C4-2B (cell line): ENCODE results near the gene INSYN2B.

Experiments used
- ZFX ChIP-seq: fragments of 450-650 bp; IDR thresholded peaks from 2 replicates; pipeline ENCODE4 v1.6.1; 2017
- TF ChIP-seq, protein P1 (sequence below): fragments of 450-650 bp; conservative IDR thresholded peaks from 2 replicates; pipeline ENCODE4 v1.5.1; 2017; ENCODE audit warnings: mild to moderate bottlenecking

DNA sequence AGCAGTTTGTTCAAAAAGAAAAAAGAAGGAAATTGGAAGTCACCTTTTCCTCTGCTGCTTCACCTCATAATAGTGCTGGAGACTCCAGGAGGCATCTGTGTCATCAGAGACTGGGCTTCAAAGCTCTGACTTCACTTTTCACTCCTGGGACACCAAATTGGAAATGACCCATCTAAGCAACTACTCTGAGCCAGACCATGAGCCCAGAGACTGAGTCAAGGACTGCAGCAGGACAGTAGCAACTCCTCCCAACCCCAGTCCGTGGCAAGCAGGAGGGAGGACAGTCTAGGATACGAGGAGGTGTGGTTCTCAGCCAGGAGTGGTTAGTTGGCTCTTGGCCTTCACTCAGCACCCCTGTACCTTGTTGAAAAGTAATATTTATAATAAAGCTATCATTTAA lies 131.5 kb downstream of the INSYN2B start:
- TF ChIP-seq, protein P1, sequence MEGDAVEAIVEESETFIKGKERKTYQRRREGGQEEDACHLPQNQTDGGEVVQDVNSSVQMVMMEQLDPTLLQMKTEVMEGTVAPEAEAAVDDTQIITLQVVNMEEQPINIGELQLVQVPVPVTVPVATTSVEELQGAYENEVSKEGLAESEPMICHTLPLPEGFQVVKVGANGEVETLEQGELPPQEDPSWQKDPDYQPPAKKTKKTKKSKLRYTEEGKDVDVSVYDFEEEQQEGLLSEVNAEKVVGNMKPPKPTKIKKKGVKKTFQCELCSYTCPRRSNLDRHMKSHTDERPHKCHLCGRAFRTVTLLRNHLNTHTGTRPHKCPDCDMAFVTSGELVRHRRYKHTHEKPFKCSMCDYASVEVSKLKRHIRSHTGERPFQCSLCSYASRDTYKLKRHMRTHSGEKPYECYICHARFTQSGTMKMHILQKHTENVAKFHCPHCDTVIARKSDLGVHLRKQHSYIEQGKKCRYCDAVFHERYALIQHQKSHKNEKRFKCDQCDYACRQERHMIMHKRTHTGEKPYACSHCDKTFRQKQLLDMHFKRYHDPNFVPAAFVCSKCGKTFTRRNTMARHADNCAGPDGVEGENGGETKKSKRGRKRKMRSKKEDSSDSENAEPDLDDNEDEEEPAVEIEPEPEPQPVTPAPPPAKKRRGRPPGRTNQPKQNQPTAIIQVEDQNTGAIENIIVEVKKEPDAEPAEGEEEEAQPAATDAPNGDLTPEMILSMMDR = no peak
- no peak for TF ChIP-seq ZFX
